Kidney glomerular epithelial cell (primary cell): ENCODE results near the gene OSBPL3.

Experiments
- DNase-seq: peaks from one replicate; lab custom pipeline; 2025; lab: John Stamatoyannopoulos, UW

The OSBPL3 gene

DNA sequence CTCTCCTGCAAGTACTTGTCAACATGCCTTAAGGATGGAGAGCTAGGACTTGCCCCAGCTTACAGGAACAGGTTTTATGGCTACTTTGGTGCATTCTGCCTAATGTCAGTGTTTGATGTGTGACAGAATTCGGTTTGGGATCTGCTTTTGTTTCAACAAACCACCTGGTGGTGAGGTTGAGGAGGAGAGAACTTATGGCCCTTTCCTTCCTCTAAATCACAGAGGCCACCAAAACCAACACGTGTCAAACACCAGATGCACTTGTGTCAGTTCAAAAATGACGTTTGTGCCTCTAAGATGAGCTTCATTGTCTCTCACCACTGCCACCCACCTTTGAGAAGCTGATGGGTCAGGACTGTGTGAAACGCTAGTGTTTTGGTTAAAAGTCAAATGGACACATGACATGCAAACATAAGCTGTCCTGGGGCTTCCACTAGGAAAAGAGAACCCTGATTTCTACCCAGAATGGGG lies 83.9 kb downstream of the OSBPL3 start:
- DNase-seq = no peak

DNA sequence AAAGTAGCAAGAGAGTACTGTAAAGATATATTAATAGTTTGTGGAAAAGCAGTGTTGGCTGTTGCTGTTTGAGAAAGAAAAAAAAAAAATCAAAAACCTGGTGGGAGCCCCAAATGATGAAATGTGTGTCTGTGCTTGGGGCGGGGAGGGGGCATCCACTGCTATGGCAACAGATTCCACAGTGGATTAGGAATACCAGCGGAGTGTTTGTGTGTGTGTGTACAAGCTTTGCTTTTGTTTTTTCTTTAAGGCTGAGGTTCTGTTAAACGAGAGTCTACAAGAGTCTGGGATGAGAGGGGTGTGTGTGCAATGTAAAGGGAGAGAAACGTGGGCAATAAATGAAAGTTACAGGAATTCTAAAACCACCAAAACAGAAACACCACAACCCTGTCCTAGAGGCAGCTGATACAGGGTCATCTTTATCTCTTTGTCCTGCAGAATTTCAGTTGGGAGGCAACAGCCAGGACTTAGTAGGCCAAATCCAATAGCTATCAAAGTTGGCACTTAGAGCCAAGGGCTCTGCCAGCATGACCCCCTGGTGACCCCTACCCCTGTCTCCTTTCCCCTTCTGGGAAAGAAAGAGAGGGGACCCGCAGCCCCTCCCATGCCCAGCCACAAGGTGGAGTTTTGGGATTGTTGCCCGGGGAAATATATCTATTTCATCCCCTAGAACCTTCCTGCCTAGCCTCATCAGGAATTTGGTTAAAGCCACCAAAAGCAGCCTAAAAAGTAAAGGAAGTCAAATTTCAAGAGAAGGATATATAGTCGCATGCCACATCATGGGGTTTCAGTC lies 85.4 kb downstream of the OSBPL3 start:
- DNase-seq = no peak

DNA sequence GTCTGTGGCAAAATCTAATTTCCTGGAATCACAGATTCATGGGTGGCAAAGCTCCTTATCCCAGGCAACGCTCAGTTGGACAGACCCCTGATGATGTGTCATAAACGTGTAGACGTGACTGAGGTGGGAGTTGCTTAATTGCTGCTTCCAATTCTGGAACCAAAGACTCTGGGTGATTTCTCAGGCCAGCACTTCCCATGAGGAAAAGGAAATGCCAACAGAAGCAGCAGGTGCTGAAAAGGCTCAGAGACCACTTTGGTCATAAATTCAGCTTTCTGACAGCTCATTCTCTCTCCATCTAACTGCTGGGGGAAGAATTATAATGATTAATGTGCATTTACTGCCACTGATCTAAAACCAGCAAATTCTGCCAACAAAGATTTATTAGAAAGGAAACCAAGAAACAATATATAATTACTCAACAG lies 88.7 kb downstream of the OSBPL3 start:
- DNase-seq = no peak

DNA sequence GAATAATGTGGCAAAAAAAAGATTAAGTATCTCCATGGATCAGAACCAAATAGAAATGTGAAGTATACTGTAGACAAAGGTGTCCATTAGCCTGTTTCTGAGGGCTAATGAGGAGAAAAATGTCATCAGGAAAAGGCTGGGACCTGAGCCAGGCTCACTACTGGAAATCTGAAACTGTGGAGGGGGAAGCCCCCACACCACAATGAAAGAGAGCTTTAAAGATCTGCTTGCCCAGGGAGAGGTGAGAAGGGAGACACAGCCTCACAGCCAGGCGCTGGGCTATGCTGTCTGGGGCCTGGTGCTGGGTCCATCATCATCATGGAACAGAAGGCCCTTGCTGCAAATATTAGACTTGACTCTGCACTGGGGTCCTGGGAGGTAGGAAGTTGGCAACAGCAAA lies 90.4 kb downstream of the OSBPL3 start:
- no peak for DNase-seq

DNA sequence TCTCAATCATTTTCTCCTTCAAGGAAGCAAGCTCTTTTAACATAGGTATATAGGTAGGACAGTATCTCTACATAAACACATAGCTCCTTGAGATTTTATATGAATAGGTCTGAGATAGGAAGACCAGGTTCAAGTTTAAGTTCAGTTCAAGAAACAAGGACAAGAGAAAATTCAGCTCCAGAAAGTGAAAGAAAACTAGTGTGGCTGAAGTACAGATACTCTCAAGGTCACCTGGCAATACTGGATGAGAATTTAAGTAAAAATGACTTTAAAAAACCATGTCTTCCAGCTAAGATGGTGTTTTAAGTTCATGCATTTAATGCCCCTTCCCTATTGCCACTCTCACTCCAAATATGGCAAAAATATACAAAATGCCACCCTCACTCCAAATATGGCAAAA lies 91.3 kb downstream of the OSBPL3 start:
- no peak for DNase-seq

DNA sequence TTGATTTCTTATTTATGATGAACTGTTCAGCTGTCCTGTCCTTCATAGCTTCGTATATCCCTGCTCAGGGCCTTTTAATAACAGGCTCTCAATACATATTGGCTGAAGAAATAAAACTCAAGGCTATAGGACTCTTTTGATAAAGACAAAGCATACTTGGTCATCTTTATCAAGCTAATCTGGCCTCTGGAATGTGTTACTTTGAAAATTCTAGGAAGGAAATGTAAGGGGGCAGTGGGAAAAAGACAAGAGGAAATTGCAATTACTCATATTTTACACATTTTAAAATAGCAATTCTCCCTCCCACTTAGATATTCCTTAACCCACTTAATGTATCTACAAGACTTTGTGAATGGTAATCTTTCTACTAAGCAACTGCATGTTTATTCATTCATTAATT lies 94.3 kb downstream of the OSBPL3 start:
- no peak for DNase-seq

DNA sequence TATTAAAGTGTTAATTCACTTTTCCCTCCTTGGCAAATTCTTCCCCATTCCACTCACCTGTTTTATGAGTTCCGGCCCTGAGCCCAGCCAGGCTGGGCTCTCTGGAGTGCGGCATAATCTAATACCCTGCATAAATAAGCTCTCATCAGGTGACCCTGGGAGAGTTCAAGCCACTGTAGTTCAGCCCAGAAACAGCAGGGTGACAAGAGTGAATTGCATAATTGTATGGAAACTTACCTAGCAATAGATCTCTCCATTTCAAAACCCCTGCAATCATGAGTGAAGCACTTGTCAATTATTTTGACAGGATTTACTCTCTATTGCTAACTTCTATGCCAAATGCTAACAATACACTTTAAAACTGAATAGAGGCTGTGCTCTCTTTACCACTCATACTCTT lies 94.7 kb downstream of the OSBPL3 start:
- DNase-seq = no peak

DNA sequence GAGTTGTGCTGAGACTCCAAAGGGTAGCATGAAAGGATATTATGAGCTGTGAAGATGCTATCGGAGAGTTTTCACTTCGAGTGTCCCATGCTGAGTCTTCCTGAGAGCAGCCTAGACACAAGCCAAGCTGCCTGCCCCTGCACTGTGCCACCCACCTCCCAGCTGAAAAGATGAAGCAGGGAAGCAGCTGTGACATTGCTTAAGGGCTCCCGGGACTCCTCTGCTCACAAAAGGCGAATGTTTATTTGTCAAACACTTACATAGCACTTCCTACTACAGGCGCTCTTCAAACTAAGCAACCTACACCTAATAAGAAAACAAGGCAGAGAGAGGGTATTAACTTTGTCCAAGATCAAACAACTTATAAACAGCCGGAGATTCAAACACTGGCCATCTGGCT lies 95.6 kb downstream of the OSBPL3 start:
- DNase-seq = no peak

DNA sequence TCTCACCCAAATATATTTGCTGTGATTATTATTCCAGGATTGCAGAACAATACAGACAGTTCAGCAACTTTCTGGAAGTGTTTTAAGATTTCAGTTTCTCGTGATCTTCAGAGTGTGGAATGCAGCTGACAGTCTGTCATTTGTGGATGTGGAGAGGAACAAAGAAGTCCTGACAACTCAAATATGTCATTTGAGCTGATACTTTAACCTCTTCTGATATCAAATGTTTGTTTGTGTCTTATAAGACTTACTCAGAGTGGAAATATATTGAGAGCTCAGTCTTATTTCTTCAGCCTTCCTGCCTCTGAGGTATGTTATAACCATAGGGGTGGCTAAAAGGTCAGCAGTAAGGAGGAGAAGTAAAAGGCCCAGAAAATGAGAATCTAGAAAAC lies 96.4 kb downstream of the OSBPL3 start:
- DNase-seq = no peak

DNA sequence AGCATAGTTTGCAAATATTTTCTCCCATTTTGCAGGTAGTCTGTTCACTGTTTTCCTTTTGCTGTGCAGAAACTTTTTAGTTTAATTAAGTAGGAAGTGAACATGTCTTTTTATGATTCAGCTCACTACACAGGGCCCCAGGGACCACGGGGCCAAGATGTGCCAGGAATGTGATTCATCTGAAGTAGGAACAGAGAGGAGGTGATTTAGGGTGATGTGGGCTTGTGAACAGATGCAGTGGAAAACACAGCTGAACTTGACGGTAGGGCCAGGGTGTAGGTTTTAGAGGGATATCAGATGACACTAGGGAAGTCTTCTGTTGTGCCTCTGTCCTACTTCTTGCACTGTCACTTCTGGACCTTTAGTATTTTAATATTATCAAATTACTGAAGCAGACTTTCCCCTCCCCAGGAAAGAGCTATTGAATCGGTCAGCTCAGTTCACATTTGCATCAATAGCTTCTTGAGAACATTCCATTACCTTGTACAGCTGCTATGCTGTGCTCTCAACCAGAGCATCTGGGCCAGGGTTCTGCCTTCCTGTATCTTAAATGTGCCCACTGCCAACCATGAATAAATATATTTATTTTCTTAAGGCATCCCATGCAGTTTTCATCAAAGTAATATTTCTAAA lies 96.9 kb downstream of the OSBPL3 start:
- DNase-seq = no peak

DNA sequence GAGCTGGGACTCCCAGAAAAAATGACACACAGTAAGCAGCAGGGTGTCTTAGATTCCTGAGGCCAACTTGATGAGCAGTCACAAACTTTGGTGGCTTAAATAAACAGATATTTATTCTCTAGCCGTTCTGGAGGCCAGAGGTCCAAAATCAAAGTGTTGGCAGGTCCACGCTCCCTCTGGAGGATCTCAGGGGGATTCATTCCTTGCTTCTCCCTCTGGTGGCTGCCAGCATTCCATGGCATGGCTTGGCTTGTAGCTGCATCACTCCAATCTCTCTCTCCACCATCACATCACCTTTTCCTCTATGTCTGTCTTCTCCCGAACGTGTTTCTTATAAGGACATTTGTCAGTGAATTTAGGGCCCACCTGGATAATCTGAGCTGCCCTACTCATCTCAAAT lies 98.4 kb downstream of the OSBPL3 start:
- no peak for DNase-seq

DNA sequence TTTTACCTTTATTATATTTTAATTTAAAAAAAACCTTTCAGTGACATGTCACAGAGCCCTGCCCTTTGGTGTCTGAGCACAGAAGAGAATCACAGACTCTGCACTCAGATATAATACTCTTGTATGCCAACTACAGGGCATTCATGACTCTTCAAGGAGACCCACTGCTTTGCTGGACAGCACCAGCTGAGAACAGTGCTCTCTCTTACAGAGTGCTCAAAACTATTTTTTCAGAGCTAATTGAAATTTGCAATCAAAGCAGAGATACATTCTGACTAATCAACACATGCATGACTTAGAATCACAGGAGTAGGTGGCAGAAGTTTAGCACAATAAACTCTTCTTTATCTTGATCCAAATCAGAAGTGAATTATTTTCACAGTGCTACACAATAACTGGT lies 99.1 kb downstream of the OSBPL3 start:
- DNase-seq = no peak

DNA sequence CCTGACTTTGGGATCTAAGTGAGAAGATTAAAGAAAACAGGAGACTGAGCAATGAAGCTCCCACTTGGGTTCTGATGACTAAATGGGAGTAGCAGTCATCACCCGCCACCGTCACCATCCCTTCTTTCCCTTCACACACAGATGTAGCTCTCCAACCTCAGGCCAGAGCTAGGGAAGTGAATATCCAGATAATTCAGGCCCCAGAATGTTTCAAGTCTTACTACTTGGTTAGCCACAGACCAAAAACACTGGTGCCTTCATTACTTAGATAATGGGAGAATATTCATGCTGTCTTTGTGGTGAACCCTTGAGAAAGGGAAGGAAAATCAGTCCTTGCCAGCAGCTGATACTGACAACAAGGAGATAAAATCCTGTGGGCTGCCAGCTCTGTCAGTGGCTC lies 100.7 kb downstream of the OSBPL3 start:
- no peak for DNase-seq

DNA sequence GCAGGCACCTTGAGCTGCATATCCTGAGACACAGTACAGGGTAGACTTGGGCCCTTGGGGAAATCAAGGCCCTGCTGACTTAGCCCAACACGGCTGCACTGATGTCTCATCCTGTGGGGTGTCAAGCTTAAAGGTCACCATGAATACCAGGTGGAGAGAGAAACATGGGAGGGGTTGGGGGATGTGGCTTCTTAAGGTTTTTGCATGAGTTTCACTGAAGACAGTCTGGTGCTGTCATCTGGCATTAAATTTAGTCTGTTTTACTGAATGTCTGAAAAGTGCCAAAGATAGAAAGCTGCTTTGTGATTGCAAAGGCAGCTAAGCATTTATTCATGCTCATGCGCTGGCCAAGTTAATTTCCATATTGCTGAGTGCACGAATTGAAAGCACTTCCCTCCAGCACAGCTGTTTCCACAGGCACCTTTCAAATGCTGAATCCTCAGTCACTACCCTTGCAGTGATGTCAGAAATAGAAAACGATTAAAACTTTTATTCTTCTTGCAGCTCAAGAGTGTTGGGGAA lies 102.1 kb downstream of the OSBPL3 start:
- DNase-seq = no peak

DNA sequence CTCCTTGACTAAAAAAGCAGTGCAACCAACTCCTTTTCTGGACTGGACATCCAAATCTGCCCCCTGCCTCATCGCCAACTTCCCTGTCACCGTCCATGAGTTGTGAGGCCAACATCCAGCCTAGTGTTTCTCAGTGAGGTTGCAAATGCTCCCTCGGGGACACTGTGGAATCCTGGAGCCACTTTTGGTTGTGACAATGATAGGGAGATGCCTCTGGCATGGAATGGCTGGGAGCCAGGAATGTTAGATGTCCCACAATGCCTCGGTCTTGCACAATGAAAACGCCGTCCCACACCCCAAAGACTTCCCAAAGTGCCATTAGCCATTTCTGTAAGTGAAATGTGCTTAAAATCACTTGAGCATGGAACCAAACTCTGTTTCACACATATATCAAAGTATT lies 105.2 kb downstream of the OSBPL3 start:
- no peak for DNase-seq

DNA sequence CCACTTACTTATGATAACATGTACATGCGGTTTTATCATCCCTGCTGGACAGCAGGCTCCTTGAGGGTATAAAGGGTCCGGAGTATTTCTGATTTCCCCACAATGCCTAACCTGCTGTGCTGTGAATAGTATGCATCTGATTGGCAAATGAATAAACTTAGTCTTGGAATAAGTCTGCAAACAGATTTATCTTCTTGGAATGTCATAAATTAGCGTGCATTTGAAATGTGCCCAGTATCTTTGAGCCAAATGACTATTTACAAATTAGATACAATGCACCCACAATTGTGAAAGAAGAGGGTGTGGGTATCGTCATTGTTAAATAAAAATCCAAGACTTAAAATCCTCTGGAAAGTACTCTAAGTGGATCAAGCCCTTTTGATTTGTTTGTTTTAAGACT lies 106.0 kb downstream of the OSBPL3 start:
- no peak for DNase-seq

DNA sequence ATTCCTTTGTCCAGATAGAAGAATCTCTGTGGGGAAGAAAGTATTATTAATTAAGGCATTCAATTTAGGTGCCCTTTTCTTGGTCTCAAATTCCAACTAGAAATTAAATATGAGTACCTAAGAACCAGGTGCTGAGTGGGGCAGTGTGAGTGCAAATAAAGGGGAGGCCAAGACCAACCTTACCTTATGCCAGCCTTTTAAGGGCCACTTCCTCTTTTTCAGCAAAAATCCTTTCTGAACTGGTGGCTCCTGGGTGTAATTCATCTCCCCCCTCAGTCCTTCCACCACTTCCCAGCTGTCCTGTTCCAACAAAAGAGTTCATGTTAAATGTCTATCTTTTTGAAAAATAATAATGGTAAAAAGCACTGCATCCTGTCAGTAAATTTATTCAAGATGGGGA lies 108.2 kb downstream of the OSBPL3 start:
- DNase-seq = no peak

DNA sequence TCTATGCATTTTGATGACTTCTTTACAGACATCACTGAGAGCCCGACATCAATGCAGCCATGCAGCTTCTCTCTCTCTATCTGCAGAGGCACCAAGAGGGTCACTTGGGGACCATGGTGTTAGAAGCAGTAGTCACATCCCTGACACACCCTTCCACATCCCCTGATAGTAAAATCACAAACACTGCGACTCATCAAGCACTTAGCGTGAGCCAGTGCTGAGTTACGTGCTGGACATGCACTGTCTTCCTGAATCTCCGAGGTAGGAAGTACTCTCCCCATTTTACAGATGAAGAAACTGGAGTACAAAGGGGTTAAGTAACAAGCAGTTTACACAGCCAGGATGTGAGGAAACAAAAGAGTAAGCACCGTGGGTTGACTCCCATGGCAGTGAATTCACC lies 109.2 kb downstream of the OSBPL3 start:
- no peak for DNase-seq

DNA sequence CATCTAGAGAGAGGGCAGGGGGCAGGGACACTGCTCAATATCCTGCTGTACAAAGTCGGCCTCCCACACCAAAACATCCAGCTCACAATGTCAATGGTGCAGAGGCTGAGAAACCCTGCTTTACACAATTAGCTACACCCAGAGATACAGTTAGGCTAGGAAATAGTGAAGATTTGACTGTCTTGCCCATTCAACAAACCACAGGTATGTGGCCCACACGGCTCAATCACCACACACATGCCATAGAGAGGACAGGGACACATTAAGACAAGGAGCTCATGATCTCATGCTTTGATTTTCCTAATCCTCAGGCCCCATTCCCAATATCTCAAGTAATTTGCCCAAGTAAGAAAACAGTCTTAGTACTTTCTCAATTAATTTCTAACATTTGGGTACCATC lies 110.4 kb downstream of the OSBPL3 start:
- DNase-seq = no peak

DNA sequence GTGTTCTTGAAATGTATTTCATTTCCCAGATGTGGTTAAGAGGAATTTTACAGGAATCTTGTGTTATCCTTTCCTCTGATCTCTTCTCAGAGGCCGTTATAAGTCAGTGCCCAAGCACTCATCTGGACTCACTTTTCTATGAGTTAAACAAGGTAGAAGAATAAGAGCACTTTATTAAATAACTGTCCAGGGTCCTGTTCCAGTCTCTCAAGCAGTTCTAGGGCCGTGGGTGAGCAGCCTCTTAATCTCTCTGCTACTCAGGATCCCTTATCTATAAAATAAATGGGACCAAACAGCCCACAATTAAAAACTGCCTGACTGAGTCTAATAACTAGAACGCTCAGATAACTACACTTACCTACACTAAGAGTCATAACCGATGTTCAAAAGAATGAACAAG lies 111.2 kb downstream of the OSBPL3 start:
- DNase-seq = no peak

DNA sequence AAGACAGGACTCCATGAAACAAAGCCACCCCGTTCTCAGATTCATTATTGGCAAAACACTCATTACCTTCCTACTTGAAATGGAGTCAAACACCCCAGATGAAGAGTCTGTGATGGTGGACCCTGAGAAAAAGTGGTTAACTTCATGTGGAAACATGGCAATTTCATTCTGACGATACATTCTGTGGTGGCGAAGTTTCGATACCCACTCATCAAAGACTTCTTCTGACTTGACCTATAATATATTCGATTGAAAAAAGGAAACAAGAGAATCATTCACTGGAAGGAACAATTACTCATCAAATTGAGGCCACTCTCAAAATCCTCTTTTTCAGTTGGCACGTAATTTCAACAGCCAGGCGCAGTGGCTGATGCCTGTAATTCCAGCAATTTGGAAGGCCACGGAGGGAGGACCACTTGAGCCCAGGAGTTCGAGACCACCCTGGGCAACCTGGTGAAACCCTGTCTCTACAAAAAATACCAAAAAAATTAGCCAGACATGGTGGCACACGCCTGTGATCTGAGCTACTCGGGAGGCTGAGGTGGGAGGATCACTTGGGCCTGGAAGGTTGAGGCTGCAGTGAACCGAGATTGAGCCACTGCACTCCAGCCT lies 113.9 kb downstream of the OSBPL3 start:
- DNase-seq = no peak

DNA sequence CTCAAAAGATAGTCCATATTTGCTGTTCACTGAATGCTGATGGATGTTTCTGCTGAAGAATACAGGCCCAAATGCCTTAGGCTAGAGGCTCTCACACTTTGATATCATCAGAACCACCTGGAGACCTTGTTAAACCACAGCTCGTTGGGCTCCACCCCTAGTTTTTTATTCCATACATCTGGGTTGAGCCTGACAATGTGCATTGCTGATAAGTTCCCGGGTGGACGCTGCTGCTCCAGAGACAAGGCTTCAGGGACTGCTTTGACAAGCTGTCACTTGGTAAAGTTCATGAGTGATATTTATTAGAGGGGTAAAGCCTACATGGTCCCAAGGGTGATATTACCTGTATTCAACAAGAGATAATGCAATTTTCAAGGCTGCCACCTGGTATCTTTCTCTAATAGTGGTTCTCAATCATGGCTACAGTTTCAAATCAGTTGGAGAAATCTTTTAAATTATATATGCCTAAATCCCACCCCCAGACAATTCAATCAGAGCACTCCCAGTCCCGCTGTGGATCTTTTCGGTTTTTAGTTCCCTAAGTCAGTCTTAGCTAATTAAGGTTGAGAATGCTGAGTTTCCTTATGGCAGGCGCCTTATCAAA lies 115.7 kb downstream of the OSBPL3 start:
- DNase-seq = no peak

DNA sequence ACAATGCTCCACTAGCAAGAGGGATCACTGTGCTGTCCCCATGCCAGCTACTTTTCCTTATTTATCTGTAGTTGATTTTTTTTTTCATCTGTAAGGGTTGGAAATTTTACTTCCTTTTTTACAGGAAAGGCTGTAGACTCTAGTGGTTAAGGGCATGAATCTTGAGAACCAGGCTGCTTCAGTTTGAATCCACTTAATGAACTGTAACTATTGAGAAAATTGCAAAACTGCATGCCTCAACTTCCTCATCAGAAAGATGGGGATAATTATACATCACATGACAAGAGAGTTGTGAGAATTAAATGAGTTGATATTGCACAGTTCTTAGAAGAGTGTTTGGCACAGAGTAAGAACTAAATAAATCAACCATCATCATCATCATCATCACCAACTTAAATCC lies 116.4 kb downstream of the OSBPL3 start:
- no peak for DNase-seq
